ENCODE results near the gene IGF1R.

DNA sequence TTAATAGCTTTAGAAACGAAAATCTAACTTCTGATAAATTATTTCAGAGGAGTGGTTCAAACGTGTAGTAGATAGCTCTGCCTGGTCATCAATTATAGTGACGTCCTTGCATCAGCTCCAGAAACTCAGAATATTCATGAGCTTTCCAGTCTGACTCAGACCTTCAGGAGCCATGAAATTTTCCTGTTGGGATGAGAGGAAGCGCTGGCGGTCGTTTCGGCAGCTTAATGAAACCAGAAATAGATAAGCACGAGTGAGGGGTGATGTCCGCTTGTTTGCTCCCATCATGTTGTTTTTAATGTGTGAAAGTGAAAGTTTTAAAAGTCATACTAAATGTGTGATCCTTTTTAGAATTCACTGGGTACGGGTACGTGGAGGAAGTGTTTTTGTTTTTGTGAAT, 218.2 kb downstream of the IGF1R start:
- TF ChIP-seq POLR2AphosphoS5 (IDR thresholded peaks at IDR 0.05) = no peak
- TF ChIP-seq, protein P1, sequence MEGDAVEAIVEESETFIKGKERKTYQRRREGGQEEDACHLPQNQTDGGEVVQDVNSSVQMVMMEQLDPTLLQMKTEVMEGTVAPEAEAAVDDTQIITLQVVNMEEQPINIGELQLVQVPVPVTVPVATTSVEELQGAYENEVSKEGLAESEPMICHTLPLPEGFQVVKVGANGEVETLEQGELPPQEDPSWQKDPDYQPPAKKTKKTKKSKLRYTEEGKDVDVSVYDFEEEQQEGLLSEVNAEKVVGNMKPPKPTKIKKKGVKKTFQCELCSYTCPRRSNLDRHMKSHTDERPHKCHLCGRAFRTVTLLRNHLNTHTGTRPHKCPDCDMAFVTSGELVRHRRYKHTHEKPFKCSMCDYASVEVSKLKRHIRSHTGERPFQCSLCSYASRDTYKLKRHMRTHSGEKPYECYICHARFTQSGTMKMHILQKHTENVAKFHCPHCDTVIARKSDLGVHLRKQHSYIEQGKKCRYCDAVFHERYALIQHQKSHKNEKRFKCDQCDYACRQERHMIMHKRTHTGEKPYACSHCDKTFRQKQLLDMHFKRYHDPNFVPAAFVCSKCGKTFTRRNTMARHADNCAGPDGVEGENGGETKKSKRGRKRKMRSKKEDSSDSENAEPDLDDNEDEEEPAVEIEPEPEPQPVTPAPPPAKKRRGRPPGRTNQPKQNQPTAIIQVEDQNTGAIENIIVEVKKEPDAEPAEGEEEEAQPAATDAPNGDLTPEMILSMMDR (IDR thresholded peaks at IDR 0.05) = no peak

All from transverse colon (tissue), 4 donors.